Posterior cingulate gyrus (tissue), 11 donors: ENCODE measurements around the gene CASK.
"Not testable (repeated sequence)": the region's sequence is repeated elsewhere in the genome, so short reads cannot be mapped to it uniquely, and the experiment has no call there.

Source experiments
- DNase-seq, 10 donors: peaks; one replicate each; pipeline versions ENCODE4 v3.0.0 to v3.0.0-alpha.2; 2020 to 2021; ENCODE audit warnings: mixed read lengths in 3 of 10
- intact Hi-C: fragments of 100-400 bp; cut with DNase I; formaldehyde crosslinking; loops from one replicate; pipeline ENCODE4 v1.15.1; 2023

CASK gene

DNA sequence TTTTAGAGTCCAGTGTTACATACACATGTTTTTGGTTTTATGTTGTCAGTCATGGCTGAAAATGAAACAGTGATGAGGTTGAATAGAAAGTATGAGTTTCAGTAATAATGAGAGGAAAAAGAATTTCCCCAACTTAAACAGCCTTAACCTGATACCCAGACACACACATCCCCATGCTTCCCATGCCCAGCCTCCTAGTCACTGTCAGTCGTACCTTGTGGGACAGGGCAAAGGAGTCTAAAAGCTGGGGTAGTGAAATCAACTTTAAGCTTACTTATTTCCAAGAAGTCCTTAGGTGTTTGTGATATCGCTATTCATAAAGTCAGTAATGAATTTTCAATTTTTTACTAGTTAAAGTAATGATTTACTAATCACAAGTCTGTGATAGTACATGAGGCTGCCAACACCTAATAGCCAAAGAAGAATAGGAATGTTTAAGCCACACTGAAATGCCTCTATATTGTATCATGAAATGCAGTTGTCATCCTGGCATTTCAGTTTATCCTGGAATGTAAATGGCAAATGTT lies 258.9 kb downstream of the CASK start:
- no peak for DNase-seq
- intact Hi-C loops = no loop called here

DNA sequence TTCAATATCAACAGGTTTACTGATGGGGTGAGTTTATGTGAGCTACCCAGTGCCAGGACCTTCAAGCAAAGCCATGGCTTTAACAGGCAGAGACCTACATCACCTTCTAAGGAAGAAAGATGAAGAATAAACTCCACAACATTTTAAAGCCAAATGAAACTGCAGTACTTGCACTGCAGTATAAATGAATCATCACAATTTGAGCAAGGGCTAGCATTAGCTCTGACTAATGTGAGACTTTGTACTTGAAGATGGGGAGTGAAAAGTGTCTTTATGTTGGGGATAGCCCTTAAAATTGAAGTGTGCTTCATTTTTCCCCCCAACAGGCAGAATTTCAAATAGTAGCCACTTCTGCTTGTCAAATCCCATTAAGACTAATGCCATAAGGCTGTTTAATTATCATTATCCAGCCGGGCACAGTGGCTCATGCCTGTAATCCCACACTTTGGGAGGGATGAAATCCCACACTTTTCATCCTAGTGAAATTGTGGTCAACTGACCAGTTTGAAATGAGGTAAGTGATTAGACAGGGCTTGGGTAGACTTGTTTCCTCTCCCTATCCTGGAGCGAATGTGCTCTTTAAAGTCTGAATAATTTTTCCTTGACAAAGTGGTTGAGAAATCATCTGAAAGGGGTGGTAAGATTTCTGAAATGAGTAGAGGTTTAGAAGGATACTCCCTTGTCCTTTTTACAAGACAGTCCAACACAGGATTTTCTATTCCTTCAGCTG lies 261.8 kb downstream of the CASK start:
- intact Hi-C loops = no loop called here
- no peak for DNase-seq

DNA sequence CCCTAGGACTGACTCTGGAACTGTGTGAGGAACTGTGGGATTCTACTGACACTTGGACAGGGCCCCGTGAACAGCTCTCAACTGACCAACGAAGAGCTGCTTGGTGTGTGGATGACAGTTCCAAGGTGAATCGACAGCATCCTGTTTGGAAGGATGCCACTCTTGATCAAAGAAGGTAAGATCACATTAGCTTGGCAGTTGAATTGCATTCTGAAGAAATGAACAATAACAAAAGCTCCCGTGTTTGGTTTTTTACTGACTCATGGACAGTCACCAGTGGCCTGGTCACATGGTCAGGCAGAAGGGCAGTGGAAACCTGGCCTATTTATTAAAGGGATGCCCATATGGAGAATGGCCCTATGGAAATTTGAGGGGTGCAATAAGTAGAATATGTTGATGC lies 267.7 kb downstream of the CASK start:
- intact Hi-C loops = no loop called here
- DNase-seq = no peak

DNA sequence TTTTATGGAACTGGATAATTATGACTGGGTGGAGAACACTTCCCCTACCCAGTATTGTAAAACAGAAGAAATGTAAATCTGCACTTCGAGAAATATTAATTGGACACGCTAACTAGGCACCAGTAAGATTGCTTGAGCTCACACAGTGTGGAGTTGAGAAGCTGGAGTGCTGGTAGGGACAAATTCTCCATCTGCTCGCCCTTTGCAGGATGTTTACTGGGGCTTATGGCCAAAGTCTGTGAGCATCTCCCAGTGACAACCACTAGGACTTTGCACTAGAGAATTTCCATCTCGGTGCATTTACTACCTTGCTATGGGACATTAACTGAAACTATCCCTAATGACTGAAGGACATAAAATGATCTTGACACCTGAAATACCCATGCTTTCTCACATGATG lies 268.3 kb downstream of the CASK start:
- no peak for DNase-seq
- intact Hi-C loops = no loop called here

DNA sequence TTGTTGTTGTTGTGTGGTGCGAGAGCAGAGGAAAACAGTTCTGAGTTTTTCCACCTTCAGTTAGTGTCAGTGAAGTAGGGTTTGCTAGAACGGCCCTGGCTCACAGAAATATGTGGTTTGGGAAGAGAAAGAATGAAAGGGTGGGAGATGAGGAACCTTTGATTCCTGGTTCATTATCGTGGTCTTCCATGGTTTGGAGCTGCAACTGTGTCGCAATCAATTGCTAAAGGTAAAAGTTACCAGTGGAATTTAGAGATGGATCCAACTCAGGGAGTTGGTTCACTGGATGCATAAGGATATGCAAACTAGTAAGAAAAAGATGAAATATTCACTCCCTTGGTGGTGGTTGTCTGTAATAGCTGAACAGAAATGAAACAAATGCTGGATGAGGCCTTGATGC lies 270.2 kb downstream of the CASK start:
- no peak for DNase-seq
- intact Hi-C loops = no loop called here

DNA sequence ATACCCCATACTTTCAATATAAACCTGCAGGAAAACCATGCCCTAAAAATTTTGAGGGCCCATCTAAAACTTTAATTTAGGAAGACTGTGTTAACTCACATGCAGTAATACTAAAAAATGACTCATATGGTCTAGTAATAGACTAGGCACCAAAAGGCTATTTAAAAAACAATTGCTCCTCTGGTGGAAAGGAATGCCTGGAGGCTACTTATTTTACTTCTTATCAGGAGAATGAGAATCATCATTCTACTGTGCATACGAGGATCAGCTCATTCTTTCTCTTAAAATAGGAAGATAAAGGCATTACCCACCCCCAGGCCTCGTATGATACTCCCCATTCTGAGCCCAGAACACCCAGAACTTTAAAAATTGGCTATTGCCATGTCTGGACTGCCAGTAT lies 277.2 kb downstream of the CASK start:
- DNase-seq, intact Hi-C loops: not testable (repeated sequence)

DNA sequence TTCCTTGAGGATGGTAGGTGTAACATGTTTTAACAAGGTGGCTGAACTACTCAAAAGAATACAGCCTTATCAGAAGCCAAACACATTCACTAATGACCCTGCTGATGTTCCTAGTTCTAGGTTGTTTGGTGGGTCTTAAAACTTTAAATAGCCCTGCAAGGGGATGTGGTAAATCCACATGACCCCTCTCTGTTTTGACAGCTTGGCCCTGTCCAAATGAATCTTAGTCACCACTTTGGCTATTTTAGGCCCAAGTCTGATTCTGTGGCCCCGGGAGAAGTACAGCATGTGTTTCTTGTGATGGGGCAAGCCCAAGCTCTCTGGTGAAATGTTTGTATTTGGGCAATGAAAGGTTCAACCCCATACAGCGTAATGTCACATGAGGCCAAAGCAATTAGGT lies 289.1 kb downstream of the CASK start:
- DNase-seq = no peak
- intact Hi-C loops = no loop called here

DNA sequence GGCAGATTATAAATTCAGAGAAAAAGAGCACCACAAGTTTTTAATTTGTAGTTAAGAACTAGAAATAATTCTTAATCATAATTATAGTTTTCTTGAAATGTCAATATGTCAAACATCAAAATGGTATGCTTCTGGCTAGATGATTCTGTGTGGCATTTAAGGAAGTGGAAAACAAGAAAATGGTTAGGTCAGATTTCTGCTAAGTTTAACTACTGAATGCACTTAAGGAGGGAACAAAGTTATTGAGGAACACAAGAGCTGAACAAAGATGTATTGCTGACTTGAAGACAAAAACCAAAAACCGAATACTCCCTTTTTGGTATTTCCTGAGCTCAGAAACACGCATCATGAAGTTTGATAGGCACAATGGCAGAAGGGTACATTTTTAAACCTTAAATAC lies 293.3 kb downstream of the CASK start:
- no peak for DNase-seq

DNA sequence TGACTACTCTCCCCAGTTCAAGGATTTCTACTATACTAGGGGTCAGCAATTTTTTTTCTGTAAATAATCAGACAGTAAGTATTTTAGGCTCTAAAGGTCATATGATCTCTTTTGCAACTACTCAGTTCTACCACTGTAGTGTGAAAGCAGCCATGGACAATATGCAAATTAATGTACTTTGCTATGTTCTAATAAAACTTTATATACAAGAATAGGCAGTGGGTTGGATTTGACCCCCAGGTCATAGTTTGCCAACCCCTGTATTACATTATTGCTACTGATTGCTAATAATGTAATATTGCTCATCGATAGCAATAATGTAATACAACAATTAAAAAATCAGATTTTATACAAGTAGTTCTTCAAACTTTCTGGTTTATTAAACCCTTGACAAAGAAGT lies 293.8 kb downstream of the CASK start:
- intact Hi-C loops = no loop called here
- no peak for DNase-seq

More for the DNA sequence above, 293.3 kb downstream of the CASK start:
- intact Hi-C loops = no loop called here

DNA sequence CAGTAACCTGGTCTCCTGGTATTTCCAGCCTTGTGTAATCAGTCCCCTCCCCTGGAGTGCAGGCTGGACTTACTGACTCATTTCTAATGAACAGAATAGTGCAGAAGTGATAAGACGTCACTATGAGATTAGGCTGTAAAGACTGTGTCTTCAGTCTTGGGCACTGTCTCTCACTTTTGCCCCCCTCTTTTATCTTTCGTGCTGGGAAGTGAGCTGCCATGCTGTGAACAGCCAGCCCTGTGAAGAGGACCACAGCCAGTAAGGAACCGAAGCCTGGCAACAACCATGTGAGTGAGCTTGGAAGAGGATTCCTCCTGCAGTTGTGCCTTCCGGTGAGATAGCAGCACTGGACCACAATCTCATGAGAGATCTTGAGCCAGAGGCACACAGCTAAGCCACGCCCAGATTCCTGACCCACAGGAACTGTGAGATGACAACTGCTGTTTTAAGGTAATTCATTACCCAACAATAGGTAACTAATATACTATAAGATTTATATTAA lies 302.1 kb downstream of the CASK start:
- DNase-seq = no peak
- intact Hi-C loops = no loop called here

DNA sequence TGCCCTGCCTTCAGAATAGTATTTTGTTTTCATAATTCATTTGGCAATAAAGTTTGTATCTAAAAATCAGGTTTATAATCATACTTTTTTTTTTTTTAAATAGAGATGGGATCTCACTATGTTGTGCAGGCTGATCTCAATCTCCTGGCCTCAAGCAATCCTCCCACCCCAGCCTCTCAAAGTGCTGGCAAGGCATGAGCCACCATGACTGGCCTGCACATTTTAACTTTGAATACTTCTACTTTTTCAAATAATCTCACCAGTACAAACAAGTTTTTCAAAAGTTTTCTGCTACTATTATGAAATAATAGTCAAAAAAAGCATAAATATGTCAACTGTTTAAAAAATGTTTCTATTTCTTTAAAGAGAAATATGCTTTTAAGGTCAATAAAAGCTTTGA lies 304.1 kb downstream of the CASK start:
- DNase-seq = no peak
- intact Hi-C loops = no loop called here

DNA sequence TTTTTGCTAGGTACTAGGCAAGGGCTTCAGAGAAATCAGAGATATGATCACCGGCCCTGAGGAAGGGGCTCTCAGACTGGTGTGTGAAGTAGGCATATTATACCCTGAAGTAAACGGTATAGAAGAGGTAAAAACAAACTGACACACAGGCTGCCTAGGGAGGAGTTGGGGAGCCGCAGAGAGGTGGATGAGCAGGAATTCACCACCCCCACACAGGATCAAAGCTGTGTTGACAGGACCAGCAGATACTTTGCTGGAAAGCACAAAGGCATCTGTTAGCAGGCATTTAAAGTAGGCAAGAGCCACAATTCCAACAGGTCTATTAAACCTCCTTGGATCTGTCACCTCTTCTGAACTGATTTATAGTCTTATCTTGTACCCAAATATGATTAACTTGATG lies 306.4 kb downstream of the CASK start:
- intact Hi-C loops = no loop called here

DNA sequence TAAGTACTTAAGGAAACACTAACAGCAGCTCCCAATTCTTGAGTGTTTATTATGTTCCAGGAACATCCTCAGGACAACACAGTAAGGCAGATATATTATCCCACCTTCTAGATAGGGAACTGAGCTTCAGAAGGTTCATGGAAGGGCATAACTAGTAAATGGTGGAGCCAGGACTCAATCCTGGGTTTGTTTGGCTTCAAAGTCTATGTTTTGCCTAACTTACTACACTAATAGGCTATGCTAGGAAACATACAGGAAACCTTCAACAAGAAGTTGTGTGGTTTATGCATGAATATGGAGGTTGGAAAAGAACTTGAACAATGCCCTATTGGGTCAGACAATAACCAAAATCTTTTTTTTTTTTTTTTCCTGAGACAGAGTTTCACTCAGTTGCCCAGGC lies 307.1 kb downstream of the CASK start:
- intact Hi-C loops = no loop called here

More for the DNA sequence above, 306.4 kb downstream of the CASK start:
- no peak for DNase-seq

DNA sequence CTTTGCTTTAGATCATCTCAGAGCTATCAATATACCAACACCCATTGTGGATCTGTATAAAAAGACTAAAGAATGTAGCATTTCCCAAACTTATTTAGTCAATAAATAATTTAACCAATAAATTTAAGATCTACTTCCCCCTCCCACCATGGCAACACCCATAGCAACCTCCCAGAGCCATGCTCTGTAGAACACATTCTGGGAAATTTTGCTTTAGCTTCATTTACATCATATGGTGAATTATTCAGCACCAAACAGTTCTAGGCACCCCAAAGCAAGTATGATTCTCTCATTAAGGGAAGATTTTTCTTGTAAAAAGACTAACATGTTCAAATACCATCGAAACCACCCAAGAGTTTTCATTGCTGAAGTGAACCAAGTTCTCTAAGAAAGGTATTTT lies 315.1 kb downstream of the CASK start:
- intact Hi-C loops = no loop called here
- DNase-seq = no peak

More for the DNA sequence above, 307.1 kb downstream of the CASK start:
- no peak for DNase-seq

DNA sequence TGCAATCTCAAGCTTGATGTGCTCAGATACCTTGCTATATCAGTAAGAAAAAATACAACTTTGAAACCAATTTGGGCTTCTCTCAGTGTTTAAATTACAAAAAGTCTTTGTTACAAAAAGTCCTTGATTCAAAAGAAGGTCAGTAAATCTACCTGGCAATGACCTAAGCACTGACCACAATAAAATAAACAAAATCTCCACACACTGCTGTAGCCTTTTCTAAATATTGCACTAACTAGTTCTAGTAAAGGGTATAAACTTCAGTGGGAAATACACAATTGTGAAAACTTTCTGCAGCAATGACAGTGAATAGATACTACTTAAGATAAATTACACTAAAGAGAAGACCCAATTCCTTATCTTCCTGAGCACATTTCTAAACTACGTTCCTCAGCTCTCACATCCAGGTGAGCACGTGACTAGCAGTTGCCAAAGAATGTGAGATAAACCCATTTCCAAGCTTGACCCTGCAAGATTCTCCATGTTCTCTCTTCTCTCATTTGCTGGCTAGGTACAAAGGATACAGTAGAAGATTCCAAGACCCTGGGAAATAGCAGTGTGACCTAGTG lies 316.0 kb downstream of the CASK start:
- intact Hi-C loops = no loop called here
- DNase-seq = no peak

DNA sequence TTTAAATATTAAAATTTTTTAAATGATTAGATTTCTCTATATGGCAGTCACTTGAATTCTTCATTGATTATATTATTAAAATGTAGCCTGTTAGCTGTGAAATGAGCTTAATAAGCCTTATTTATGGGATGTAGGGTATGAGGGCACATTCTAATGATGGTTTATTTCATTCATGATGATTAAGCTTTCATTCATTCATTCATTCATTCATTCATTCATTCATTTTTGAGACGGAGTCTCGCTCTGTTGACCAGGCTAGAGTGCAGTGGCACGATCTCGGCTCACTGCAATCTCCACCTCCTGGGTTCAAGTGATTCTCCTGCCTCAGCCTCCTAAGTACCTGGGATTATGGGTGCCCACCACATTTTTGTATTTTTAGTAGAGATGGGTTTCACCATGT lies 317.3 kb downstream of the CASK start:
- DNase-seq, intact Hi-C loops: not testable (repeated sequence)

DNA sequence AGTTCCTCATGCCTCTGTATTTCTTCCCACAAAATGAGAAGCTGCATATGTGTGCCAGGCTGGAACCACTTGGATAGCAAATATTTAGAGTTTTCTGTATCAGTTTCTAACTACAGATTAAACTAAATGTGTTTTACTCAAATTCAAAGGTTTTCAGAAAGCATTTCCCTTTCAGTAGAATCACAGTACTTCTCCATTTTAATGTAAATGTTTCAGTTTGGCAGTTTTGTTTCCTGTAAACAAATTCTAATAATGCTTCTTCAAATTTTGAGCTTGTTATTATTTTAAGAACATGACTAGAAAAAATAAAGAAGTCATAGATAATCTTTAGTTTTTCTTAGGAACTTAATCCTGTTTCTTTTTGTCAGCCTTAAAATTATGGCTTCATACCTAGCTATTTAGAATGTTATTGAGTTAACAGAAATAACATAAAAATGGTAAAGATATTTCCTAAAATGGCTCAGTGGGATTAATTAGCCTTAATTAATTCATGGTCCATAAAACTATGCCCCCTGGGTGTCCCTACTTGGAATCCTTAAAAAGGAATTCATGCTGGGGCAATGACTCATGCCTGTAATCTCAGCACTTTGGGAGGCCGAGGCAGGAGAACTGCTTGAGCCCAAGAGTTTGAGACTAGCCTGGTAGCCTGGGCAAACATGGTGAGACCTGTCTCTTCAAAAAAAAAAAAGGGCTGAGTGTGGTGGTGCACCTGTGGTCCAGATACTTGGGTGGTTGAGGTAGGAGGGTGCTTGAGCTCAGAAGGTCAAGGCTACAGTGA lies 318.4 kb downstream of the CASK start:
- intact Hi-C loops = no loop called here
- DNase-seq = no peak

DNA sequence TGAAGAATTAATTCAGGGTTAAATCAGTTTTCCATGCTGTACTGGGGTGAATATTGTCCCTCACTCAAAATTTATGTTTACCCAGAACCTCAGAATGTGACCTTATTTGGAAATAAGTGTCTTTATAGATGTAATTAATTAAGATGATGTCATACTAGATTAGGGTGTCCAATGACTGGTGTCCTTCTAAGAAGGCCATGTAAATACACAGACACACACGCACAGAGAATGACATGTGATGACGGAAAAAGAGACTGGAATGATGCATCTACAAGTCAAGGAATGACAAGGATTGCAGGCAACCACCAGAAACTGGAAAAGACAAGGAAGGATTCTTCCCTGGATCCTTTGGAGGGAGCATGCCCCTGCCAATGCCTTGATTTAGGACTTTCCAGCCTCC lies 319.2 kb downstream of the CASK start:
- DNase-seq = no peak
- intact Hi-C loops = no loop called here

DNA sequence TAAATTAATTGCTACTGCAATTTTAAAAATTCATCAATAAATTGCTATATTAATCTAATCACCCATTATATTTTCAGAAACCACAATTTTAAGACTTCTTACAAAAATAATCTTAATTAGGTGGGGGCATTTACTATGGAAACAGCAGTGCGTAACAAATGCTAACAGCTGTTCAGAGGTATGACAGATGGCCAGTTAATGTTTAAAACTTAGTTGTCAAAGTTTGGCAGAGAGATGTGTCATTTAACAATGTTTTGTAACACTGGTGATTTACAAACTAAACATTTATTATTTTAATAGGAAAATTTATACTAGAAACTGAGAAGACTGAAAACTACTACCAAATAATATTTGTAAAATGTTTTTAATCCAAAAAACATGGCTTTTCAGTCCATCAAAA lies 319.8 kb downstream of the CASK start:
- no peak for DNase-seq

DNA sequence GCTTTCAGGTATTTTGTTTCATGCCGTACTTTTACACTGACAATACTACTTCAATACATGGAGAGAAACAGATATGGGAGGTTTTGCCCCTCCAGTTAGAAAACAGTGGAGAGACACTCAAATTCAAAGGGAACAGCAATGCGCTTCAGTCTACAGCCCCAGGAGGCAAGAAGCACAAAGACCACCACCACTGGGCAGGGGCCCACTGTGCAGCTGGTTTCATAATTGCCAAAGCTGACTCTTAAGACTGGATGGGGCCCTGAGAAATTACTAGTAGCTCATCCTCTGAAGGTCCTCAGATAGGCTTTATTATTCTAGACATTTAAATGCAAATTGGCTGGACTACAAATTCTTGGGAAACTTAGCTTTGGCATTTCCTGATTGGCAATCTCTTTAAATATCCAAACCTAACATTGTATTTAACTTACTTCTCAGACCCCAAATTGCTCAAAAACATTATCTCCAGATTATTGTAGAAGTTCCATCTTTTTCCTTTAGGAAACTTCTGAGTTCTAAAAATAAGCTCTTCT lies 320.5 kb downstream of the CASK start:
- intact Hi-C loops = no loop called here
- no peak for DNase-seq

More for the DNA sequence above, 319.8 kb downstream of the CASK start:
- intact Hi-C loops = no loop called here

DNA sequence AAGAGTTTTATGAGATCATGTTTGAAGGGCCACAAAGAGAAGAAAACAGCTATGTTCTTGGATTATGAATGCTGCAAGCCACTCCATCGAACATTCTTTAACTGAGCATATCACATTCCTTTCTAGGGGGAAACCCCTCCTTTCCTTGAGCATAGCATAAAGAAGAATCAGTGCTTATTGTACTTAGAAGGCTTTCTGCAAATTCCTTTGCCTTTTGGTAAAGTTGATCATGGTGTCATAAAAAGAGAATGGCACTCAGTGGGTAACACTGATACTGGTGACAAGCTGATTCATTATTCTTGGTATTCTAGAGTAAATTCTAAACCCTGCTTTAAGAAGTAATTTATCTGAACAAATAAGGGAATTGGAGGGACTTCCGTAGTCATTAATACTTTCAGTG lies 323.1 kb downstream of the CASK start:
- DNase-seq = no peak
- intact Hi-C loops = no loop called here
